ENCODE results near the gene SLC16A11. TPM values are rescaled to one million over a fixed set of nuclear protein-coding genes. Genes with fewer than 3 reads are reported as not detected.

The SLC16A11 gene
- total and polyA plus RNA-seq, 10 of the 15 experiments (the other 5 are each of a cell fraction or from before 2014, with no cell fraction given) = 0.11 to 2.7 (median 0.84) TPM

GRCh38 chr17:7048968-7049367 lies 5.1 kb upstream of the SLC16A11 start:
- in situ Hi-C loops (cut with MboI) (loop anchor here (25.0 kb wide), 1 partner anchor 513 kb away; the partner anchor contains the start of genes SENP3 and TNFSF13), intact Hi-C loops (cut with micrococcal nuclease; ENCODE audit: unreplicated experiment) (loop anchor here (10.0 kb wide), 1 partner anchor 386 kb away; the partner anchor contains the start of genes FGF11 and TMEM102)
- no peak overlapping the region for H2AFZ ChIP-seq (ENCODE audit: control insufficient read depth, low read depth, low read length)
- no peak overlapping the region for H3K4me2 ChIP-seq (ENCODE audit: control insufficient read depth, insufficient read depth)
- no peaks in the 10 kb centered on the region for H3K79me2 ChIP-seq (ENCODE audit: control insufficient read depth, insufficient read depth, low read length)
- no peak overlapping the region for H3K27ac ChIP-seq (ENCODE audit: control insufficient read depth, insufficient read depth)
- ChIA-PET POLR2A (interaction anchor here (0.6 kb wide), 1 partner anchor 84 kb away, joined by 3 read pairs; no protein-coding TSS in a partner anchor), CTCF (interaction anchor here (0.6 to 21.9 kb wide), 3 partner anchors 89 to 386 kb away, joined by 3 to 590 read pairs (median 3); no protein-coding TSS in a partner anchor), RAD21 (ENCODE audit: unreplicated experiment) (interaction anchor here (10.0 kb wide), 1 partner anchor 87 kb away, joined by 269 read pairs; no protein-coding TSS in a partner anchor), SMC1A (ENCODE audit: uncharacterized antibody, unreplicated experiment) (interaction anchor here (13.6 kb wide), 1 partner anchor 88 kb away, joined by 356 read pairs; no protein-coding TSS in a partner anchor)
- no peak for ATAC-seq
- no peak for DNase-seq (ENCODE audit: low read depth, low spot score)
- no peaks in the 10 kb centered on the region for H3K9me3 ChIP-seq (replicated peaks; ENCODE audit: control insufficient read depth, insufficient read depth, low read length)
- H3K27me3 ChIP-seq (replicated peaks in 1 of 2; ENCODE audit: control insufficient read depth in 2 of 2, insufficient read depth in 2 of 2, low read length in 1 of 2) = no peaks in the 10 kb centered on the region; a peak in 1 of 4 replicates
- no TSS peak for BruUV-seq (replicated peaks)
- H4K20me1 ChIP-seq (ENCODE audit: control insufficient read depth, insufficient read depth) = no peaks in the 10 kb centered on the region
- FAIRE-seq = no peak
- H3K9ac ChIP-seq (ENCODE audit: control insufficient read depth, insufficient read depth, low read length) = no peak overlapping the region
- WGBS (ENCODE audit: insufficient coverage, insufficient replicate concordance, low lambda C conversion rate, missing lambda C conversion rate) = 46% methylated on average over 6 of the region's 6 CpGs
- H3K36me3 ChIP-seq (ENCODE audit: control insufficient read depth in 2 of 2, insufficient read depth in 2 of 2, low read length in 1 of 2) = no peaks in the 10 kb centered on the region
- peaks cover 7% of the 10 kb centered on the region for H3K4me1 ChIP-seq (ENCODE audit: control insufficient read depth, insufficient read depth, low read length)
- H3K4me3 ChIP-seq = no peak overlapping the region
- TF ChIP-seq CBX3 (IDR thresholded peaks at IDR 0.05; ENCODE audit: borderline replicate concordance, low read depth) = no peak
- TF ChIP-seq PKNOX1 (IDR thresholded peaks at IDR 0.05) = no peak
- no peak for TF ChIP-seq MYB (IDR thresholded peaks at IDR 0.05; ENCODE audit: borderline replicate concordance, low read depth, low read length)
- TF ChIP-seq HDGF (IDR thresholded peaks at IDR 0.05) = no peak
- no peak for TF ChIP-seq SMARCA5 (IDR thresholded peaks at IDR 0.05)
- TF ChIP-seq PAX5 (IDR thresholded peaks at IDR 0.05; ENCODE audit: borderline replicate concordance, low read depth, low read length) = no peak
- TF ChIP-seq, protein P1, sequence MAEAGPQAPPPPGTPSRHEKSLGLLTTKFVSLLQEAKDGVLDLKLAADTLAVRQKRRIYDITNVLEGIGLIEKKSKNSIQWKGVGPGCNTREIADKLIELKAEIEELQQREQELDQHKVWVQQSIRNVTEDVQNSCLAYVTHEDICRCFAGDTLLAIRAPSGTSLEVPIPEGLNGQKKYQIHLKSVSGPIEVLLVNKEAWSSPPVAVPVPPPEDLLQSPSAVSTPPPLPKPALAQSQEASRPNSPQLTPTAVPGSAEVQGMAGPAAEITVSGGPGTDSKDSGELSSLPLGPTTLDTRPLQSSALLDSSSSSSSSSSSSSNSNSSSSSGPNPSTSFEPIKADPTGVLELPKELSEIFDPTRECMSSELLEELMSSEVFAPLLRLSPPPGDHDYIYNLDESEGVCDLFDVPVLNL (IDR thresholded peaks at IDR 0.05; ENCODE audit: low read depth, low read length) = no peak

Measured in GM12878 (cell line).